ENCODE data around the gene TBCCD1.

GRCh38 chr3:186598794-186599141, 31.6 kb upstream of the TBCCD1 start:
- TF ChIP-seq, protein P1, sequence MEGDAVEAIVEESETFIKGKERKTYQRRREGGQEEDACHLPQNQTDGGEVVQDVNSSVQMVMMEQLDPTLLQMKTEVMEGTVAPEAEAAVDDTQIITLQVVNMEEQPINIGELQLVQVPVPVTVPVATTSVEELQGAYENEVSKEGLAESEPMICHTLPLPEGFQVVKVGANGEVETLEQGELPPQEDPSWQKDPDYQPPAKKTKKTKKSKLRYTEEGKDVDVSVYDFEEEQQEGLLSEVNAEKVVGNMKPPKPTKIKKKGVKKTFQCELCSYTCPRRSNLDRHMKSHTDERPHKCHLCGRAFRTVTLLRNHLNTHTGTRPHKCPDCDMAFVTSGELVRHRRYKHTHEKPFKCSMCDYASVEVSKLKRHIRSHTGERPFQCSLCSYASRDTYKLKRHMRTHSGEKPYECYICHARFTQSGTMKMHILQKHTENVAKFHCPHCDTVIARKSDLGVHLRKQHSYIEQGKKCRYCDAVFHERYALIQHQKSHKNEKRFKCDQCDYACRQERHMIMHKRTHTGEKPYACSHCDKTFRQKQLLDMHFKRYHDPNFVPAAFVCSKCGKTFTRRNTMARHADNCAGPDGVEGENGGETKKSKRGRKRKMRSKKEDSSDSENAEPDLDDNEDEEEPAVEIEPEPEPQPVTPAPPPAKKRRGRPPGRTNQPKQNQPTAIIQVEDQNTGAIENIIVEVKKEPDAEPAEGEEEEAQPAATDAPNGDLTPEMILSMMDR (IDR thresholded peaks at IDR 0.05): no peak
- TF ChIP-seq POLR2AphosphoS5 (IDR thresholded peaks at IDR 0.05; ENCODE audit: low read depth, low read length) (no peak), REST (IDR thresholded peaks at IDR 0.05; ENCODE audit: insufficient read depth in 1 of 2, low read depth in 2 of 2, low read length in 1 of 2) (no peak), SIN3A (IDR thresholded peaks at IDR 0.05; ENCODE audit: borderline replicate concordance, insufficient read depth, low read depth, low read length) (no peak)

All from Panc1 (cell line).